Choroid plexus epithelial cell (primary cell): ENCODE measurements around the gene PDSS2.
A peak's percentile ranks its signal among the peaks of the same experiment; 100 is the strongest.
"Not testable (repeated sequence)": the region's sequence is repeated elsewhere in the genome, so short reads cannot be mapped to it uniquely, and the experiment has no call there.

ENCODE experiments used
- DNase-seq: peaks from one replicate; pipeline ENCODE4 v3.0.0-alpha.2; 2010; ENCODE audit warnings: low read depth
- H3K4me3 ChIP-seq: 2 replicates; pipeline ENCODE4 v1.5.1; 2011; ENCODE audit warnings: low read depth, mild to moderate bottlenecking, control low read depth, low read length, moderate library complexity
- TF ChIP-seq, protein P1 (sequence below): conservative IDR thresholded peaks from 2 replicates; pipeline ENCODE4 v1.5.1; 2011; ENCODE audit warnings: low read depth, mild to moderate bottlenecking, control low read depth, inconsistent platforms, low read length, moderate library complexity

The PDSS2 gene

DNA sequence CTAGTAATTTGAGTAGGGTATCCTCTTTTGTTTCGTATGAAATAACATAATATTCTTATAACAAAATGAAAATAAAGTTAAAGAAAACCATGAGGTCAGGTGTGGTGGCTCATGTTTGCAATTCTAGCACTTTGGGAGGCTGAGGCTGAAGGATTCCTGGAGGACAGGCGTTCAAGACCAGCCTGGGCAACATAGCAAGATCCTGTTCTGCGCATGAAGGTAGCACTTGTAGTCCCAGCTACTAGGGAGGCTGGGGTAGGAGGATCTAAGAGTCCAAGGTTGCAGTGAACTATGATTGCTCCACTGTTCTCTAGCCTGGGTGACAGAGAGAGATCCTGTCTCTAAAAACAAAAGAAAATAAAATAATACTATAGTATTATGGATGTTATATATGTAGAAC is 145.6 kb downstream of the PDSS2 start:
- no peak for DNase-seq
- TF ChIP-seq, protein P1, sequence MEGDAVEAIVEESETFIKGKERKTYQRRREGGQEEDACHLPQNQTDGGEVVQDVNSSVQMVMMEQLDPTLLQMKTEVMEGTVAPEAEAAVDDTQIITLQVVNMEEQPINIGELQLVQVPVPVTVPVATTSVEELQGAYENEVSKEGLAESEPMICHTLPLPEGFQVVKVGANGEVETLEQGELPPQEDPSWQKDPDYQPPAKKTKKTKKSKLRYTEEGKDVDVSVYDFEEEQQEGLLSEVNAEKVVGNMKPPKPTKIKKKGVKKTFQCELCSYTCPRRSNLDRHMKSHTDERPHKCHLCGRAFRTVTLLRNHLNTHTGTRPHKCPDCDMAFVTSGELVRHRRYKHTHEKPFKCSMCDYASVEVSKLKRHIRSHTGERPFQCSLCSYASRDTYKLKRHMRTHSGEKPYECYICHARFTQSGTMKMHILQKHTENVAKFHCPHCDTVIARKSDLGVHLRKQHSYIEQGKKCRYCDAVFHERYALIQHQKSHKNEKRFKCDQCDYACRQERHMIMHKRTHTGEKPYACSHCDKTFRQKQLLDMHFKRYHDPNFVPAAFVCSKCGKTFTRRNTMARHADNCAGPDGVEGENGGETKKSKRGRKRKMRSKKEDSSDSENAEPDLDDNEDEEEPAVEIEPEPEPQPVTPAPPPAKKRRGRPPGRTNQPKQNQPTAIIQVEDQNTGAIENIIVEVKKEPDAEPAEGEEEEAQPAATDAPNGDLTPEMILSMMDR = no peak
- H3K4me3 ChIP-seq = no peak overlapping the region

DNA sequence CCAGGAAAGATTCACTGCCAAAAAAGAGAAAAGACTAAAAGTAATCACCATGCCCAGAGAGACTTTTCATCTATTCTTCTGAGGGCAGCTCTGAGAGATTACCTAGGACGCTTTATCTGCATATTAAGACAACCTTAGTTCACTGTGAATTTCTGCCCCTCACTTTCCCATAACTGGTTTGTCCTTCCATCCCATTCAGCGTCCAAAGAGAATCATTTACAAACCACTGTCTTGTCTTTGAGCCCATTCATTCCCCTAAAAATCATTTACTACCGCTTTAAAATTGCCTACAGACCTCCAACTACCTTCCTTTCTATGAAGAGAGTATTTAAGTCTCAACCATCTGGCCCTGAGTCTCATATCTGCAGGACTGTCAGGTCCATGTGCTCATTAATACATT is 149.0 kb downstream of the PDSS2 start:
- no peak for DNase-seq
- no peak overlapping the region for H3K4me3 ChIP-seq
- TF ChIP-seq, protein P1 = no peak

DNA sequence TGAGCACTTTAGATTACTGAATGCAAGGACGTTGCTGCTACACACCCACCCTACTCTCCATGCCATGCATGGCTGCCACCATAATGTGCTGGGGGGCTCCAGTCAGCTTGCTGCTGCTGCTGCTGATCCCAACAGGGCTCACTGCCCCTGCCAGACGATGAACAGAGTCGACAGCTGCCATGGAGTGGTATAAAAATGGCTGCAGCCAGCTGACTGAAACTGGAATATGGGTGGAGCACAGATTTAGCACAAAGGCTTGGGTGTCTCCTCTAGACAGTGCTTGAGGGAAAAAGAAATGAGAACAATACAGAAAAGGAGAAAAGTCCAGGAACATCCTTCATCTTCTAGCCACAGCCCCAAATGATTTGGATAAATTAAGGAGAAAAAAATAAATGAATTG is 150.7 kb downstream of the PDSS2 start:
- no peak for DNase-seq
- H3K4me3 ChIP-seq = no peak overlapping the region
- TF ChIP-seq, protein P1 = no peak

DNA sequence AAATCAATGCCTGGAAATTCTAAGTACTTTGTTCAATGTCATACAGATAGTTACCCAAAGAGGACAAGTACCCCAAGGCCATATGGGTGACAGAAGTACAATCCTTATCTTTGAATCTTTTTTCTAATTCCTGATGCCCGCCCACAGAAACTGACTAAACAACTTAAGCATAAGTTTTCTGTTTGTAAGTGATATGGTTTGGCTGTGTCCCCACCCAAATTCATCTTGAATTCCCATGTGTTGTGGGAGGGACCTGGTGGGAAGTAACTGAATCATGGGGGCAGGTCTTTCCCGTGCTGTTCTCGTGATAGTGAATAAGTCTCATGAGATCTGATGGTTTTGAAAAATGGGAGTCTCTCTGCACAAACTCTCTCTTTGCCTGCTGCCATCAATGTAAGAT is 153.4 kb downstream of the PDSS2 start:
- DNase-seq, H3K4me3 ChIP-seq: not testable (repeated sequence)

DNA sequence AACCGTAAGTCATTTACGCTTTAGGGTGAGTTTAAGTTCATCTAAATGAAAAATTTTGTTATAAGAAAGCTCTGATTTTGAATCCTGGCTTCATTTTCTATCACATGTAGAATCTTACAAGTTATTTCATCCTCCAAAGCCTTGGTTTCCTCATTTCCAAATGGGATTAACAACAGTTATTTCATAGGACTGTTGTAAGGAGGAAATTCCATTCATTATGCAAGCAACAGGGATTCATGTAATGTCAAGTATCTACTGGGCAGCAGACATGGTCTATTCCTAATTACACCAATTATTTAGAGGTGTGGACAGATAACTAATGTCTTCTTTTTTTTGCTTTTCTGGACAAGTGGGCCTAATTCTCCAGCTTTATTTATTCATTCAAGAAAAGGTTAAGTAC is 154.0 kb downstream of the PDSS2 start:
- DNase-seq = no peak
- TF ChIP-seq, protein P1 = no peak
- H3K4me3 ChIP-seq = no peak overlapping the region

DNA sequence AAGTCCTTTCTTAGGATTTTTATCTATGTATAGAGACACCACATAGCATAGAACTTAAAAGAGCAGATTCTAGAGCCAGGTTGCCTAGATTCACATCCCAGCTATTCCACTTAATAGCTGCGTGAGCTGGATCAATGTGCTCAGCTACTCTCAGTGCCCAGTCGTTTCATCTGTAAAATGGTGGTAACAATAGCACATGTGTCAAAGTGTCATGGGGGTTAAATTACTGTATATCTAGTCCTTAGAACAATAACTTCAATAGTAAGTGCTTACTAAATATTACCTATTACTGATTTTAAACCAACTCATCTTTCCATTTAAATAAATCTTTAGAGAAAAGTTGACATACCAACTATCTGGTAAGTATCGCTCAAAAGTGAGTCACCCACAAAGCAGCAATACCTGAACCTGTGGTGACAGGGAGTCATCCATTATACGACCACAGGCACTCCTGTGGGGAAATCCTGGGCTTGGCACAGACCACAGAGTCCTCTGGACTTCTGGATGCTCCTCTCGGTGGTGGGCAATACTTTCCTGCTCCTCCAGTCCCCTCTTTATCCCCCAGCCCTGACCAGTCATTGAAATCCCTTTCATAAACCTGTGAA is 154.8 kb downstream of the PDSS2 start:
- H3K4me3 ChIP-seq = no peak overlapping the region
- DNase-seq = peak; percentile 32
- TF ChIP-seq, protein P1 = no peak

DNA sequence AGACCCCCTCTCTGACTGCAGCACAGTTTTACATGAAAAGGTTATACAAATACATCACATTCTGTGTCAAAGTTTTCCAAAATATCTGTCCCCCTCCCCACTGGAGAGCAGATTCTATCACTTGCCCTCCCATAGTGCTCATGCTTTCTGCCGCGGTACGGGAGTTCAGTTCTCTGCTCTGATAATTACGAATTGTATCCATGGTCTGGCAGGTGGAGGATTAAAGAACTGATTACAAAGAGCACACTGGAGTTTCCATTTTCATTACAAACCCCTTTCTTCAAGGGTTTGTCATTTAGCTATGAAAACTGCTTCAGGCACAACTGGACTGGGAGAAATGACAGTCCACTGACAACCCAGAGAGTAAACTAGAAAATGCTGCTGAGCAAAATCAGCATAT is 166.0 kb downstream of the PDSS2 start:
- no peak overlapping the region for H3K4me3 ChIP-seq
- no peak for DNase-seq
- TF ChIP-seq, protein P1 = no peak

DNA sequence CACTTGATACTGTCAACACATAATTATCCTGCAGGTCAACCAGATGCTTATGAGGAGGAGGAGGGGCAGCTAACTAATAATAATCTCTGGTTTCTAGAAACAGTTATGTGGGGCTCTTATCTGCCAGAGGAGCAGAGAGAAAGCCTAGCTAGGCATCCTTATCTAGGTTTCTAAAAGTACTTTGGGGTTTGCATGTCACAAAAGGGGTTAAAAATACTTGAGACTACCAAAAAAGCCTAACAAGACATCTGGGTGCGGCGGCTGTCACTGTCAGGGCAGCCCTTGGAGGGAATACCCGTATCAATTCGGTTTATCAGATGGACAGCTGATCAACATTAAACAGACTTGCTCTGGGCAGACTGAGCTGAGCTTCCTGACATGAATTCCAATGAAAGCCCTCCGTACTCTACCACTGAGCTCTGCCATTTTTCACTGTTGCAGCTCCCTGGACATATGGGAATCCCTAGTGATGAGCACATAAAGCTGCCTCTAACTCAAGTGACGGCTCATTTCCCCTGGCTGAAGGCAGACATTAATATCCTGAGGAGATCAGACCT is 166.6 kb downstream of the PDSS2 start:
- TF ChIP-seq, protein P1 = no peak
- no peak for DNase-seq
- no peak overlapping the region for H3K4me3 ChIP-seq
